GM12865 (cell line): ENCODE results near the gene ZNF592.

ENCODE experiments used
- DNase-seq: peaks from one replicate; pipeline ENCODE4 v3.0.0; 2010; ENCODE audit warnings: low read depth
- H3K4me3 ChIP-seq: 2 replicates; pipeline ENCODE4 v1.5.1; 2011; ENCODE audit warnings: mild to moderate bottlenecking, low read depth, low read length, control low read depth
- CTCF ChIP-seq: IDR thresholded peaks from 2 replicates; pipeline ENCODE4 v1.5.1; 2011; ENCODE audit warnings: low read length, control low read depth, low read depth, inconsistent platforms; ENCODE audit not compliant: insufficient read depth; ENCODE audit errors: missing control alignments

ZNF592 gene

GRCh38 chr15:84748274-84749110 is at the start of gene ZNF592:
Gene ZNF592 (plus strand): TSS chr15:84748592. CDS start chr15:84782676, 34,084 bp downstream.
- peak; percentile 91 for DNase-seq
- peak within 1 kb of the TSS; percentile 94 for H3K4me3 ChIP-seq
- TF ChIP-seq CTCF = peak; percentile 27

- TF ChIP-seq CTCF = no peak
- H3K4me3 ChIP-seq = no peak overlapping the region
- DNase-seq = no peak
Measured at GRCh38 chr15:84699538-84700191, 48.7 kb upstream of the ZNF592 start.

- H3K4me3 ChIP-seq = no peak overlapping the region
- DNase-seq = no peak
- no peak for TF ChIP-seq CTCF
Measured at GRCh38 chr15:84702961-84703482, 45.4 kb upstream of the ZNF592 start.

GRCh38 chr15:84703808-84704207 is 44.6 kb upstream of the ZNF592 start:
- no peak for TF ChIP-seq CTCF
- no peak for DNase-seq
- H3K4me3 ChIP-seq = no peak overlapping the region

GRCh38 chr15:84714372-84714771 is 34.0 kb upstream of the ZNF592 start:
- TF ChIP-seq CTCF = no peak
- no peak for DNase-seq
- peak overlapping the region; percentile 91 for H3K4me3 ChIP-seq

GRCh38 chr15:84714821-84715220 is 33.6 kb upstream of the ZNF592 start:
- H3K4me3 ChIP-seq = peak overlapping the region; percentile 91
- TF ChIP-seq CTCF = no peak
- DNase-seq = no peak
